GM21423 (cell line): ENCODE results near the gene TIGD1.
"Not testable (repeated sequence)": the region's sequence is repeated elsewhere in the genome, so short reads cannot be mapped to it uniquely, and the experiment has no call there.

Source experiments
- ATAC-seq: cut with Tn5 transposase; IDR thresholded peaks from one replicate; pipeline ENCODE4 v1.9.1; 2021; ENCODE audit warnings: mild to moderate bottlenecking, moderate library complexity; ENCODE audit not compliant: unreplicated experiment

The TIGD1 gene

DNA sequence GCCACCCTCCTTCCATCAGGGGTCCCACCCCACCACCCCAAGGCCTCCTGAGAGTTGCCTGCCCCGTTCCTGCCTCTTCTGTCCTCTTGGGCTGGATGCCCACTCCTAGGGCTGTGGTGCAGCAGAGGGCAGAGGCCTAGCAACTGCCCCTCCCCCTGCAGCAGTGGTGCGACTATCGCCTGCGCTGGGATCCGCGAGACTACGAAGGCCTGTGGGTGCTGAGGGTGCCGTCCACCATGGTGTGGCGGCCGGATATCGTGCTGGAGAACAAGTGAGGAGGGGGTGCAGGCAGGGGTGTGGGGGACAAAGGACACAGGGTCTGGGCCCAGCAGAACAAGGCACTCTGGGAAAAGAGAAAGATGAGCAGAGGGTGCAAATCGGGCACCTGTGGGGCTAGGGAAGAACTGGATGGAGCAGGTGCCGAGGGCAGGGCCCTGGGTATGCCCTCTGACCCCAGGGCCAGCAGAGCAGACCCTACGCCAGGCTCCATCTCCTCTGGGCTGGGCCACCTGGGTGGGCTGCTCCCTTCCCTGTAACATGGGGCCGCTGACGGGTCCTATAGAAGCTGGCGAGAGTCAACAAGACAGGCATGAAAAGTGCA, 9.8 kb downstream of the TIGD1 start:
- no peak for ATAC-seq

DNA sequence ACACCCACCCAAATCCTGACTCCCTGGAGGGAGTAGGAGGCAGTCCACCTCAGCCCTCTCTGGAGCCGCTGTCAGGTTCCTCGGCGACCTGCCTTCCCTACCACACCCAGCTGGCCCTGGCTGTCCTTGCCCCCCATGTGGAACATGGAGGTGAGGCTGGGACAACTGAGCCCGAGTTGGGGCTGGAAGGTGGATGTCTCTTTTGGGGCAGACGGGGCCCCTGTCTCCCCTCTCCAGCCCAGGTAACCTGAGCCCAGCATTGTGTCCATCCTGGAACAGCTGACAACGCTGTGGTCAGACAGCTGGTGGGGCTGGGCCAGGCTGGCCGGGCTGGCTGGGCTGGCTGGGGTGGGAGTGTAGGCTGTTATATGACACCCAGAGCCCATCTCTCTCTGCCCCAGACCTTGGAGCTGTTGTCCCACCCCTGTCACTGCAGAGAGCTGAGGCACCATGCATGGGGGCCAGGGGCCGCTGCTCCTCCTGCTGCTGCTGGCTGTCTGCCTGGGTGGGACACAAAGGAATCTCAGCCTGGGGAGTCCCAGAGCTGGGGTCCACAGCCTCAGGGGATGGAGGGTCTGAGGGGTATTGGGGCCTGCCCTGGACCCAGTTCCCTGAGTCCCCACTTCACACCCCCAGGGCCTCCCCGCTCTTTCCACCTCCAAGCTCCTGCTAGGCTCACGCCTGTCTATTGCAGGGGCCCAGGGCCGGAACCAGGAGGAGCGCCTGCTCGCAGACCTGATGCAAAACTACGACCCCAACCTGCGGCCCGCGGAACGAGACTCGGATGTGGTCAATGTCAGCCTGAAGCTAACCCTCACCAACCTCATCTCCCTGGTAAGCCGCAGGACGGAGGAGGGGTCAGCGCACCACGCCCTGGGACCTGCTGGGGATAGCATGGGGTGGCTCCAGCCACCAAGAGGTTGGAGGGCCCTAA, 10.8 kb downstream of the TIGD1 start, which contains the start of gene CHRNG:
CHRNG (plus strand) TSS at position 395 of the 934 bp plus-strand sequence; CDS start at position 451, 56 bp downstream.
- ATAC-seq, result no peak

DNA sequence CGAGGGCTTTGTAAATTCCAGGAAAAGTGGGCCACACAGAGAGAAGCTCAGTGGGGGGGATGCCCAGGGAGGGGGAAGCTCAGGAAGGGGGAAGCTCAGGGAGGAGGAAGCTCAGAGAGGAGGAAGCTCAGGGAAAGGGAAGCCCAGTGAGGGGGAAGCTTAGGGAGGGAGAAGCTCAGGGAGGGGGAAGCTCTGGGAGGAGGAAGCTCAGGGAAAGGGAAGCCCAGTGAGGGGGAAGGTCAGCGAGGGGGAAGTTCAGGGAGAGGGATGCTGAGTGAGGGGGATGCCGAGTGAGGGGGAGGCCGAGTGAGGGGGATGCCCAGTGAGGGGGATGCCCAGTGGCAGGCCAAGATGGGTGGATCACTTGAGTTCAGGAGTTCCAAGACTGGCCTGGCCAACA, 11.7 kb downstream of the TIGD1 start:
- no peak for ATAC-seq

DNA sequence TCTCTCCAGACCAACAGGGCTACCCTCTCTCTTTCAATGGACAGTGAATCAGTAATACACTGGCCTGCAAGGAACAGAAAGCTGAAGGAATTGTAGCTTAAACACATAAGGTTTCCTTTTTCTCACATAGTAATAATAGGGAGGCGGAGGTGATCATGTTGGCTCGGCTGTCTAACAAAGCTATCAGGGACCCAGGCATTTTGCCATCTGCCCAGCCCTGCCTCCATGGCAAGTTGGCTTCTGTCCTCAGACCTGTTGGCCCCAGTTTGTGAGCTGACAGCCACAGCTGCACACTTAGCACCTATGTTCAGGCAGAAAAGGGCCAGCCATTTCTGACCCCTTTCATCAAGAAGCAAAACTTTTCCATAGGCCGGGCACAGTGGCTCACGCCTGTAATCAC, 12.9 kb downstream of the TIGD1 start:
- no peak for ATAC-seq

DNA sequence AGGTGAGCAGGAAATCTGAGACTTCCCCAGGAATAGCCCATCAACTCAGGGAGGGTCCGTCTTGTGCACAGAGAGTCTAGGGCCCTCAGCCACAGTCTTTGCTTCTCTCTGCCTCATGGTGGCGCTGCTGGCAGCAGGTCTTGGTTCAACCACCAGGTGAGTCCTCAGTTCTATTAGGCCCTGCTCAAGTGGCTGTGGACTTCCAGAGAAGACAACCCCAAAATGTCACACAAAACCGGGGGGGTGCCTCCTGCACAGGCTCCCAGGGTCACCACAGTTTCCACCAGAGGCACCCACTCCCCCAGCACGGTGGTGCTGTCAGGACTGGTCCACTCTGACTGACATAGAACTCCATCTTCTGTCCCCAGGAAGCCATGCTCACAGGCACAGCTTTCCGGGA, 13.3 kb downstream of the TIGD1 start:
- no peak for ATAC-seq

DNA sequence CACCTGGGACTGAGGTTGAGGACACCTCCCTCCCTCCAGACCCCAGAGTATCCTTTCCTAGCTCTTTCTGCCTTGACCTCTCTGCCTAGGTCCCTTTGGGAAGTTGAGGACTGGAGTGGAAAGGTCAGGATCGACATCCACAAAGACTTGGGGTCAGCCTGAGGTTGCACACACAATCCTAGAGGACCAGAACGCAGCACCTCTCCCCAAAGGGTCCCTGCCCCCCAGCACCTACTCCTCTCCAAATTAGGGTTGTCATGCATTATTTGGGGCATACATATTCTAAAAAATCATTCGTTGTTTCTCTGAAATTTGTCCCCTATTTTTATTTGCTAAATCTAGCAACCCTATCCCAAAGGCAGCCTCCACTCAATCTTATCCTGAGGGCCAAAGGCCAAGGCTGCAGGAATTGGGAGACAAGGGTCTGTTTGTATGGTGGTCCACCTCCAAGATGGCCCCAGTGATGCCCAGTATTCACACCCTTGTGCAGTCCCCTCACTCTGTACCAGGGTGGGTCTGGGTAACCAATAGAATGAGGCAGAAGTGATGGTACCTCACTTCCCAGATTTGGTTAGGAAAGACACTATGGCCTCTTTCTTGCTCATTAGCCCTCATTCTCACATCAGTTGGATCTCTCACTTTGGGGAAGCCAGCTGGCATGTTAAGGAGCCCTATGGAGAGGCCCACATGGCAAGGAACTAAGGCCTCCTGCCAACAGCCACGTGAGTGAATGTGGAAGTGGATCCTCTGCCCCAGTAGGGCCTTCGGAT, 14.4 kb downstream of the TIGD1 start:
- ATAC-seq, result no peak

DNA sequence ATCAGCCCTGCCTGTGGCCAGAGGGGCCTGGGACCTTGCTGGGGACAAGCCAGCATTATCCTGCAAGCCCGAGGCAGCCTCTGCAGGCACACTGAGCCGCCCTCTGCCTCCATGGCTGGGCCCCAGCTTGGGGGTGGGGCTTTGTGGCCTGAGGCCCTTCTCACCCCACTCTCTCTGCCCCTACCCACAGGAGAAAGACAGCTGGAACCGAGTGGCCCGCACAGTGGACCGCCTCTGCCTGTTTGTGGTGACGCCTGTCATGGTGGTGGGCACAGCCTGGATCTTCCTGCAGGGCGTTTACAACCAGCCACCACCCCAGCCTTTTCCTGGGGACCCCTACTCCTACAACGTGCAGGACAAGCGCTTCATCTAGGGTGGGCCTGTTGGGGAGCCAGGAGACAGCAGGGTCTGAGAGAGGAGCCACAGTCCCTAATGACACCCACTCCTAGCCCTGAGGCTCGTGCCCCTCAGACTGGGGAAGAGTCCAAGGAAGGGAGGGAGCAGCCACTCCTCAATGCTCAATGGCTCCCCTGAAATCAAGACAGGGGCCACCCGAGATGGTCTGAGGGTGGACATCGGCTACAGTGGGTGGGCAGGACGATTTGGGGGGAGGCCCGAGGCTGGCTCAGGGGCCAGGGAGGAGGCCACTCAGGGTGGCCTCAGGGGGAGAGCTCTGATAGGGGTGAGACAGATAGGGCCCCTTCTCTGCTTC, 15.3 kb downstream of the TIGD1 start:
- ATAC-seq, result no peak

DNA sequence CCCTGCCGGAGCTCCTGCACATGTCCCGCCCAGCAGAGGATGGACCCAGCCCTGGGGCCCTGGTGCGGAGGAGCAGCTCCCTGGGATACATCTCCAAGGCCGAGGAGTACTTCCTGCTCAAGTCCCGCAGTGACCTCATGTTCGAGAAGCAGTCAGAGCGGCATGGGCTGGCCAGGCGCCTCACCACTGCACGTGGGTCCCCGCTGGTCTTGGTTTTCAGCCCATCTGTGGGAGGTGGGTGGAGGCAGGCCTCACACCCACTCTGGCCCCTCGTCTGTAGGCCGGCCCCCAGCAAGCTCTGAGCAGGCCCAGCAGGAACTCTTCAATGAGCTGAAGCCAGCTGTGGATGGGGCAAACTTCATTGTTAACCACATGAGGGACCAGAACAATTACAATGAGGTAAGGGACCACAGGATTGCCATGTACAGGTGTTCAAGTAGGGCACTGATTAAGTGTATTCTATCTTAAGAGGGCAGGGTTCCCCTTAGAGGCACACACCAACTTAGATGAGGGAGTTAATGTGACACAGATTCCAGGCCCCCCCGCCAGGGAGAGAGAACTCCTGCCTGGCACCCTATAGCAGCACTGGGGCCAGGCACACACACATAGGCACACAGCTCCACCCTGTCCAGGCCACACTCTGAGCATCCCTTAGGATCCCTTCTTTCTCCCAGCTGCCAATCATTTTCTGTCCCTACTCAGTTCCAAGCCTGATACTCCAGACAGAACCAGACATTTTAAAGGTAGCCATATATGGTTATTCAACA, 16.2 kb downstream of the TIGD1 start:
- no peak for ATAC-seq

DNA sequence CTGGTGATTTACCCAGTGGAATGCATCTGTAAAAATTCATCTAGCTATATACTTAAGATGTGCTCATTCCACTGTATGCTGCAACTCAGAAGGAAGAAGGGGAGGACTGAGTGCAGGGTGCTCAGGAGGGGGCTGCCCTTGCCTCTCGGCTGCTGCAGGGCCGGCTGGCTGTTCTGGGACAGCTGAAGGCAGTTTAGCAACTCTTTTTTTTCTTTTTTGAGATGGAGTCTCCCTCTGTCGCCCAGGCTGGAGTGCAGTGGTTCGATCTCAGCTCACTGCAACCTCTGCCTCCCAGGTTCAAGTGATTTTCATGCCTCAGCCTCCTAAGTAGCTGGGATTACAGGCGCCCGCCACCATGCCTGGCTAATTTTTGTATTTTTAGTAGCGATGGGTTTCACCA, 17.5 kb downstream of the TIGD1 start:
- ATAC-seq, result not testable (repeated sequence)

DNA sequence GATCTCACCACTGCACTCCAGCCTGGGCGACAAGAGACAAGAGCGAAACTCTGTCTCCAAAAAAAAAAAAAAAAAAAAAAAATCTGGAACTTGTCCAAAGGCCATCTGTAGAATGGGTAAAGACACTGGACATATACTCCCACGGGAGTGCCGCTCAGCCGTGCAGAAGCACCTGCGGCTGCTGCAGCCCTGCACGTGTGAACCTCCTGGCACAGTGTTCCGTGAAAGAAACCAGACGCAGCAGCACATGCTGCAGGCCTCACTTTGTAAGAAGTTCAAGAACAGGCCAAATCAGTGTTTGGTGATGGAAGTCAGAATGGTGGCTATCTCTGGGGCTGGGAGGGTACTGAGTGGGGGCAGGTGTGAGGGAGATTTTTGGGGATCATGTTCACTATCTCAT, 17.9 kb downstream of the TIGD1 start:
- no peak for ATAC-seq

DNA sequence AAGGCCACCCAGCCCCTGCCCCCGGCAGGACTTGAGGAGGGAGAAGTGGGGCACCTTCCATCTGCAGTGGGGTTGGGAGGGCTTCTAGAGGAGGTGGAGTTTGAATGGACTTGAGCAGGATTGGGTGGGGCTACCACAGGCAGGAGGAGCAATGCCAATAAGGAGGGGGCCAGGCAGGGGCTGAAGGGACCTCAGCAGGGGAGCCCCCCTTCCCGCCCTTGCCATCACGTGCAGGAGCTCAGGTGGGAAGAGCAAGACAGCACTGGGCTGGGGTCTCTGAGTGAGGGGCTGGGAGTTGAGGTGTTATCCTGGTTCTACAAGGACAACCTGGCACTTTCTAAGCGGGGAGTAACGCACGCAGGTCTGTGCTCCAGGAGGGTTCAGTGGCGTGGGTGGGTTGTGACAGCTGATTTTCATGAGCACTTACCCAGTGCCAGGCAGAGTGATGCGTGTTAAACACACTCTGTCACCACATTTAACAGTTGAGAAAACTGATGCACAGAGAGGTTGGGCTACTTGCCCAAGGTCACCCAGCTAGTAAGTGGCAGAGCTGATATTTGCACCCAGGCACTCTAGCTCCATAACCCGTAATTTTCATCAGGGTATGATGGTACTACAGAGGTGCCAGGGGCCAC, 19.6 kb downstream of the TIGD1 start:
- no peak for ATAC-seq

DNA sequence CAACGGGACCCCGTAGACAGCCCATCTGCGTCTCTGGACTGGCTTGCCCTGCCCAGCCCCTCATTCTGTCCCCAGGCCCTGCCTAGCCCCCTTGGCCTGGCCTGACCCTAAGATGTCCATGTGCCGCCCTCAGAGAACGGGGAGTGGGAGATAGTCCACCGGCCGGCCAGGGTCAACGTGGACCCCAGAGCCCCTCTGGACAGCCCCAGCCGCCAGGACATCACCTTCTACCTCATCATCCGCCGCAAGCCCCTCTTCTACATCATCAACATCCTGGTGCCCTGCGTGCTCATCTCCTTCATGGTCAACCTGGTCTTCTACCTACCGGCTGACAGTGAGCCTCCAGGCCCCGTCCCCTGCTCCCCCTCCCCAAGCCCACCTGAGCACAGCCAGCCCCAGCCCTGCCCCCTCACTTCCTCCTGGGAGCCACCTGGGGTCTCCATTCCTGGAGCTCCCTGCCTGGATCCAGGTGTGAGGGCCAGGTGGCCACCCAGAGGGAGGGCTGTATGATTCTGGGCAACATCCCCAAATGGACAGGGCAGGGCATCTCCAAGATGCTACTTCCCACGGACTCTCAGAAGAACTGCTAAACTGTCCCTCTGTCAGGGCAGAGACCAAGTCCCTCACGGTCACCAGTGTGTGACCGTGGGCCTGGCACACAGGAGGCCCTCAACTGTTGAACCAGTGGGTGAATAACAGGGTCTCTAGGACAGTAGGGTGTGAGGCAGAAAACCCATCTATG, 20.4 kb downstream of the TIGD1 start:
- ATAC-seq, result no peak

DNA sequence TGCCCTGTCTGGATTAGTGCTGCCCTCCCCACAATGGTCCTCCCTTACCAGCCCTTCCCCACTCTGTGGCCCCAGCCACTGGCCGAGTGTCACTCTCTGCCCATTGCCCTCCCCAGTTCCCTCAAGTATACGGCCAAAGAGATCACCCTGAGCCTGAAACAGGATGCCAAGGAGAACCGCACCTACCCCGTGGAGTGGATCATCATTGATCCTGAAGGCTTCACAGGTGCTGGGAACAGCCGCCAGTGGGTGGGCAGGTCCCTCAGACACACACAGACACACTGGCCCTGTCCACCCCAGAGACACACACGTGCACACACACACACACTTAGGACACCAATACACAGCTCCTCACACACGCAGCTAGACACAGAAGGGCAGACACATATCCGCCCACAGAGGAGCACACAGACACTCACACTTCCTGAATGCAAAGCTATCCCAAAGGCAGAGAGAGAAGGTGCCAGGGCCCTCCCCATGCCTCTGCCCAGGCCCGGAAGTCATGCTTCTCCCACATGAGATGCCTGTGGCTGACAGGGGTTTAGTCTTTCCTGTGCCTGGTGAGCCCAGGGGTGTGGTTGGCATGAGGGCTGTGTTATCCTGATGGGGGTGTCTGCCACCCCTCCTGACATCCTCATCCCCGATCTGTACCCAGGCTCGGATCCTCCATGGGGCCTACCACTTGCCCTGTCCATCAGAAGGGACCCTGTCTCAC, 21.5 kb downstream of the TIGD1 start:
- ATAC-seq, result no peak

DNA sequence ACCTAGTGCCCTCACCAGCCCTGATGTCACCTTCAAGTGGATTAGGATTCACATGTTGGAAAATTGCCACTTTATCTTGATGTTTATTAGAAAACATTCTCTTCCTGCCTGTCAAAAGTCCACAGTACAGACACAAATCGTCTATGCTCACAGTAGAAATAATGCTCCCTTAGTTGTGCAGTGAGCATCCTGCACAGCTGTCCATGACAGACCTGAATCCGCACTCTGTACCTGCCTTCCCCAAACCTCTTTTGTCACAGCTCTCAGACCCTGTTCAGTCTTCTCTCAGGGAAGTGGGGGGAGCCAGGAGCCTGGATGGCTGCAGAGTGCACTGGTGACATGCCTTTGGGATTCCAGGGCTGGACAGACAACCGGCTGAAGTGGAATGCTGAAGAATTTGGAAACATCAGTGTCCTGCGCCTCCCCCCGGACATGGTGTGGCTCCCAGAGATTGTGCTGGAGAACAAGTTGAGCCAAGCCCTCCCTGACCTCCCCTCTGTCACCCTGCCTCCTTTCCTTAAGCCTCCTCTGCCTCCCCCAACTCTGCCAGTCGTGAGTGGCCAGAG, 22.4 kb downstream of the TIGD1 start:
- ATAC-seq, result no peak

DNA sequence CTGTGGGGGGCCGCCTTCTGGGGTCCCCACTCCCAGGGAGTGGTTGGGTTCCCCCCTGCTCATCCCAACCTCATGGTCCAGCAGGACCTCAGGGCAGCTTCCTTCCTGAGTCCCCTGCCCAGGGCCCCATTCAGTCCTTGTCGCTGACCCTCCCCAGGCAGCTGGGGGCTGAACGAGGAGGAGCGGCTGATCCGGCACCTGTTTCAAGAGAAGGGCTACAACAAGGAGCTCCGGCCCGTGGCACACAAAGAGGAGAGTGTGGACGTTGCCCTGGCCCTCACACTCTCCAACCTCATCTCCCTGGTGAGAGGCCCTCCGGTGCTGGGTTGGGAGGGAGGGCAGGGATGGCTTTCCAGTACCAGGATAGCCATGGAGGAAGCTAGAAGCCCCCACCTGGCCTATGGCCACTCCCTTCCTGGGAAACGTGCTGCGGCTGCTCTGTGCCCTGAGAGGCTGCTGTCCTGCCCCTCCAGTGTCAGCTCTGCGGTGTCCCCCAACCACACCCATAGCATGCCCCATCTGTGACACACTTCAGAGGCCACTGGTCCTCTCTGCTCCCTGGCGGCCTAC, 23.9 kb downstream of the TIGD1 start:
- ATAC-seq, result no peak

DNA sequence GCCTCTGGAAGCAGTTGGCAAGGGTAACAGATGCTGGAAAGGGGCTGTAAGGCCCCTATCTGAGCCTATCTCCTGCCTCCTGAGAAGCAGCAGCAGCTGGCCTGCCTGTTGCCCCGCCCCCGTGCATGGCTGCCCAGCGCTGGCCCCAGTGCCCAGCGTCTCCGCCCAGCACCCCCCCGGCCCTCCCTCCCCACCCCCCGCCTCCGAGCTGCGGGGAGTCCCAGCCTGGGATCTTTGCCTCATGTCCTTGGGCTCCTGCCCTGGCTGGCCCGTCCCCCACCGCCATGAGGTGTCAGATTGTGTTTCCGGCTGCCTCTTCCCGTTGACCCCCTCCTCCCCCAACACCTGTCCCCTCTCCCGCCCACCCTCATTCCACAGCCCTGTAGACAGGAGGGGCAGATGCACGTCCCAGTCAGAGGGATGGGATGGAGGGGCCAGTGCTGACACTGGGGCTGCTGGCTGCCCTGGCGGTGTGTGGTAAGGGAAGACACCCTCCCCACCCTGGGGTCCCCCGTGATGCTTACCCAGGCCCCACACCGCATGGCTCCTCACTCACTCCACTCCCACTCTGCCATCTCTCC, 24.5 kb downstream of the TIGD1 start, which contains the start of gene CHRND:
CHRND (plus strand) TSS at position 370 of the 581 bp plus-strand sequence; CDS start at position 426, 56 bp downstream.
- no peak for ATAC-seq

DNA sequence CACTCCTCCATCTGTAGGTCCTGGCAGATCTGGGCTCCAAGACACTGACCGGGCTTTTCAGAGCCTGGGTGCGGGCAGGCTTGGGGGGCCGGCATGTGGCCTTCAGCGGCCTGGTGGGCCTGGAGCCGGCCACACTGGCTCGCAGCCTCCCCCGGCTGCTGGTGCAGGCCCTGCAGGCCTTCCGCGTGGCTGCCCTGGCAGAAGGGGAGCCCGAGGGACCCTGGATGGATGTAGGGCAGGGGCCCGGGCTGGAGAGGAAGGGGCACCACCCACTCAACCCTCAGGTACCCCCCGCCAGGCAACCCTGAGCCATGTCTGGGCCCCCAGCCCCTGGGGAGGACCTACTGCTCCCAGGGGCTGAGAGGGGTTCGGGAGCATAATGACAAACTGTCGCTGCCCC, 25.2 kb downstream of the TIGD1 start:
- ATAC-seq, result no peak
